ENCODE measurements around the gene TRIM2. TPM values are rescaled to one million over a fixed set of nuclear protein-coding genes. Genes with fewer than 3 reads are reported as not detected.

Gene TRIM2
- total and polyA plus RNA-seq, 2 of the 8 experiments (the other 6 are each of a cell fraction or from before 2014, with no cell fraction given): 34.0 to 59.8 TPM

DNA sequence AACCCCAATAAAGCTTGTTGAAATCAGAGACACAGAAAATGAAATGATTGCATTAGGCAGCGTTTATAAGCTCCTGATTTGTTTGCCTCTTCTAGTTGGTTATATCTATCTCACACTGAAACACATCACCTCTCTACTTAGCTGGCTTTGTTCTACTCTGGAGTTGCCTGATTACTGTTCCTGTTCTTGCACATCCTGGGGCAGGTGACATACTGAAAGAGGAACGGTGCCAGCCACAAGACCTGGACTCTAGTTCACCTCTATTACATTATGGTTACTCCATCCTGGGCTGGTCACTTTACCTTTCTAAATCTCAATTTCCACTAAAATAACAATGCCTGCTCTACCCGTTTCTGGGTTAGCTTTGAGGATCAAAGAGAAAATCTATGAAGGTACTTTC lies 47.9 kb downstream of the TRIM2 start (continued):
- TF ChIP-seq CHD7 (IDR thresholded peaks at IDR 0.05; ENCODE audit: insufficient replicate concordance, low read length) (no peak), KDM4A (IDR thresholded peaks at IDR 0.05; ENCODE audit: low read depth, low read length, severe bottlenecking) (no peak), ATF3 (IDR thresholded peaks at IDR 0.05; ENCODE audit: insufficient read depth, low read depth, low read length) (no peak)
